ENCODE results near the gene OR6B2.
A peak's percentile ranks its signal among the peaks of the same experiment; 100 is the strongest.
"Not testable (repeated sequence)": the region's sequence is repeated elsewhere in the genome, so short reads cannot be mapped to it uniquely, and the experiment has no call there.

Gene OR6B2

DNA sequence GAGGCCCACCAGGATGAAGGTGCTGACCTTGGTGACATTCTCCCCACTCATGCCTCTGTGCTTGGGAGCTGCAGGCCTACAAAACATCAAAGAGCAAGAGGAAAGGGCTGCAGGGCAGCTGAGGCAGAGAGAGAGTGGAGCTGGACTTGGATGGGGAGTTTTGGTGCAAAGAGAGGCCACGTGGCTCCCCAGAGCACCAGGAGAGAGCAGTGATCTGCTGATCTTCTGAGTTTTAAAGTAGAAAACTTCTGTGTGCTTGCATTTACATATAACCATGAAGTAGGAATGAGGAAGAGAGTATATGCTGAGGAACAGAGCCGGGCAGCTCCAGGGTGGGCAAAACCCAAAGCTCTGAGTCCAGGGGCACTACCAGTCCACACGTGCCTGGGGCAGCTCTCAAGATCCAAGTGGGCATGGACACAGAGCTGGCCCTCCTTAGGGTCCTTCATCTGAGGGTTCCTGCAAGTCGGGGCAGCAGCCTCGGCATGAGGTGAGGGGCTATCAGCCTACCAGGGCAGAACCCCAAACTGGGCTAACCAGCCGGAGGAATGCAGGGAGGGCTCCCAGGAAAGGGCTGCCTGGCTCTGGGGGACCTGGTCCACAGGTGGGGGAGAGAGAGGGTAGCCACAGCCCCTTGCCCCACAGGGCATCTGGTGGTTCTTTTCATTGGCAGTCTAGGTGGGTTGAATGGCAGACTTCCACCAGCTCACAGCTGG is at the start of gene OR6B2:
Gene OR6B2, minus strand, starts transcription at position 51 of the 716 bp plus-strand sequence. Its CDS starts 0 bp downstream, at position 51.
- no peak for DNase-seq

GRCh38 chr2:240078631-240079030 is 48.4 kb upstream of the OR6B2 start:
- no peak for DNase-seq

- no peak for DNase-seq
These were observed 47.2 kb upstream of the OR6B2 start for GRCh38 chr2:240077442-240077841.

- no peak for DNase-seq
These were observed 44.3 kb upstream of the OR6B2 start for GRCh38 chr2:240074545-240074944.

GRCh38 chr2:240070907-240071306 is 40.7 kb upstream of the OR6B2 start:
- DNase-seq = no peak

DNA sequence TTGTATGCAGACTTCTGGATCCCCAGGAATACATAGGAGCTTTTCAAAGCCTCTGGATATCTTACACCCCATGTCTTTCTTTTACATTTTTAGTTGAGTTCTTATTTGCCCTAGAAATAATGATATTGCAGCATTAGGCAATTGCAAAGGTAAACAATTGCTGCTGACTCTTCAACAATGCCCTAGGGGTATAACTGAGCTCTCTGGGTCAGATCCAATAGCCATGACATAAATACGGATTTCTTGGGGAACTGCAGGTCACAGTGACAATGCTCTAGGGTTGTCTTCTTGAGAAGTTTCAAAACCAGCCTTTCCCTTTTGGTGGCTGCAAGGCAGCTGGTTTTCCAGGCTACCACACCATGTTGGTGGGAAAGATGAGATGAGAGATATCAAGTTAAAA is 39.6 kb upstream of the OR6B2 start:
- no peak for DNase-seq

DNA sequence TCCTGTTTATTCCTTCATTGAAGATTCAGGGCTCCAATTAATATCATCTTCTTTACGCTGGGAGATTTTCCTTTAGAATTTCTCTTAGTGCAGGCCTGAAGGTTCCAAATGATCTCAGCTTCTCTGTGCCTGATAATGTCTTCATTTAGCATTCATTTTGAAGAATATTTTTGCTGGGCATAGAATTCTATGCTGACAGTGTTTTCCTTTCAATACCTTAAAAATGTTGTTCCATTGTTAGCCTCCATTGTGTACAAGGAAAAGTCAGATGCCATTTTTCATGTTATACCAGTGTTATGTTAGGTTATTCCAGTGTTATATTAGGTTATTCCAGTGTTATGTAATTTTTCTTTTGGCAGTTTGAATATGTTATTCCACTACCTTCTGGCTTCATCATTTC is 38.0 kb upstream of the OR6B2 start:
- DNase-seq = no peak

DNA sequence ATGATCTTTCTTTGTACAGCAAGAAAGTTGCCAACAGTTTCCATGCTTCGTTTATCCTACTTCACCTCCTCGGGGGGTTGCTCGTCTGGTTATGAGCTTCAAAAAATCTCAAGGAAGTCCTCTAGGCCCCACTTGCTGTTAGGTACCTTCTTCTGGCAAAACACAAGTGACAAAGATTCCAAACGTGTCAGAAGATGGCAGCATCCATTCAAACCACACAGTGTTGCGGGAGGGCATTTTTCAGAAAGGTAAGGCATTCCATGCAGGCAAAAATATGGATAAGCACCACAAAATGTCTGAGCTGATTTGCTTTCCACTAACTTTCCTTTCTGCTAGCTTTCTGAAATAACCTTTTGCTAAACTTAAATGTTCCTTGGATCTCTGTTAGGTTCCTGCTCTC is 36.3 kb upstream of the OR6B2 start:
- DNase-seq = no peak

DNA sequence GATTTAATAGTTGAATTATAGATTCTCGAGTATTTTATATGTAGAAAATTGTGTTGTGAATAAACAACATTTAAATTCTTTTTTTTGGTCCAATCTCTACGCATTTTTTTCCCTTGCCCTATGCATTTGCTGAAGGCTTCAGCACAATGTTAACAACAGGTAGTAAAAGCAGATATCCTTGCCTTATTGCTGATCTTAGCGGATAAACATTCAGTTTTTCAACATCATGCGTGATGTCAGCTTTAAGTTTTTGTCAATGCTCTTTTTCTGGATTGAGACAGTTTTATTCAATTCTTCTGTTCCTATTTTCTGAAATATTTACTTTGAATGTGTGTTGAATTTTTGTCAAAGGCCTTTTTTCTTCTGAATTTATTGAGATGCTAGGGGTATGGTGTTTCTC is 34.7 kb upstream of the OR6B2 start:
- no peak for DNase-seq

GRCh38 chr2:240060977-240061591 is 30.9 kb upstream of the OR6B2 start:
- DNase-seq = peak; percentile 69

DNA sequence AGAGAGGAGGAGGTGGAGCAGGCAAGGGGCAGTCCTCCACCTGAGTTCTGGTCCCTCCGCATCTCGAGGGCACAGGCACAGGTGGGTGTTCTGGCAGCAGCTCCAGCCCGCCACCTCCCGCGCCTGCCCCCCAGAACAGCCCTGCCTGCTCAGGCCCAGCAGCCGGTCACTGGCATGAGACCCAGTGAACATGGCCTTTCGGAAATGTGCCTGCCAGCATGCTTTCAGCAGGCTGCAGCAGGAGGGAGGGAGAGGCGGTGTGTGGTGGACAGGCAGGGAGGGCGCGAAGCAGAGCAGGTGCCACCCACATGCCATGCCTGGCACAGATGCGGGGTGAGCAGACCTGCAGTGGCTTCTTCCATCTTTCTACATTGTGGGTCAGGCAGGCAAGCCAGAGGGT is 26.4 kb upstream of the OR6B2 start:
- DNase-seq = no peak

DNA sequence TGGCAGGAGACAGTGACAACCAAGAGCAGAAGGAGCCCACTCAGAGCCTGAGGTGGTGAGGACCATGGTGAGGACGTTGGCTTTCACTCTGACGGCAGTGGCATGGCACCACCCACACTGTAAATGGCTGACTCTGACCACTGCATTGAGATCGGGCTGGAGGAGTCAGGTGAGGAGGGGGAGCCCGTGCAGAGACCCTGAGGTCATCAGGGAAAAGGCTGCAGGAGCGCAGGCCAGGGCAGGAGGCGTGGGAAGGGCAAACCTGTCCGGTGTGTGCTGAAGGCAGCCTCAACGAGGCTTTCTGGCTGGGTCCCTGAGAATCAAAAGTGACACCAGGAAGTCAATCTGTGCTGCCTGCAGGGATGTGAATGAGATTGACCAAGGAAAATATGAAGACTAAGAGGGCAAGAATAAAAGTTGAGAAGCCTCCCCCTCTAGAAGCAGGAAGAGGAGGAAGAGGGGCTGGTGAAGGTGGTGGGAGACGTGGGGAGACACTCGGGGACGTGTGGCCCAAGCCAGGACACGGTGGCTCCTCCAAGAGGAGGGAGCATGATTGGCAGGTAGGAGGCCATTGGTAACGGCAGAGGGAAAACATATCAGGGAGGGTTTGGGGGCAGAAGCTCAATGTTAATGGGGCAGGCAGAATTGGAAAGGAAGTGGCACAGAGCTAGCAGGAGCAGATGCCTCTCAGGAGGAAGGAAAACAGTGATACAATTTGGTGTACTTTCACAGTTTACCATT is 25.1 kb upstream of the OR6B2 start:
- no peak for DNase-seq

- DNase-seq = no peak
These were observed 23.2 kb upstream of the OR6B2 start, which contains the start of gene OR6B3 for GRCh38 chr2:240053173-240054155. TSS of gene OR6B3 (minus strand) at chr2:240053521.

- DNase-seq = no peak
These were observed 22.3 kb upstream of the OR6B2 start for GRCh38 chr2:240052524-240052923.

DNA sequence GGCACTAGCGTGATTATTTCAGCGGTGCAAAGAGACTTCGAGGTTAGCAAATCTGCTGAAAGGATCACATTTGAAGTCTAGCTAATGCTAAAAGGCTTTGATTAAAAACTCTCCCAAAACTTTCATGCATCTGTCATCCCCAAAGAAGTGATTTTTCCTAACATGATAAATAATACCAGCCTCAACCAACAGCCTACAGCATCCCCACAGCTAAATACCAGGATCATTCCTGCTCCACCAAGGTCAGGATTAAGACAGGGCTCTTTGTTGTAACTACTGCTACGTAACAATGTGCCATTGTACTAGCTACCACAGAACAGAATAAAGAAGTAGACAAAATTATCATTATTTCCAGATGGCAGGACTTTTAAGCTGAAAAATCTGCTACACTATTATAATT is 21.5 kb upstream of the OR6B2 start:
- DNase-seq = no peak

DNA sequence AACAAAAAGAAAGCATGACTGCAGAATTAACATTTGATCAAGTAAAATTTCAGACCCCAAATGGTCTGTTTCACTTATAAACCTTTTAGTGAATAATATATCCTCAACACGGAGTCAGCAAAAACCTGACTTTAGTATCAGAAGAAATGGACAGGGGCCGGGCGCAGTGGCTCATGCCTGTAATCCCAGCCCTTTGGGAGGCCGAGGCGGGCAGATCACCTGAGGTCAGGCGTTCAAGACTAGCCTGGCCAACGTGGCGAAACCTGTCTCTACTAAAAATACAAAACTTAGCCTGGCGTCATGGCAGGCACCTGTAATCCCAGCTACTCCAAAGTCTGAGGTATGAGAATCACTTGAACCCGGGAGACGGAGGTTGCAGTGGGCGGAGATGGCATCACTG is 20.0 kb upstream of the OR6B2 start:
- no peak for DNase-seq

DNA sequence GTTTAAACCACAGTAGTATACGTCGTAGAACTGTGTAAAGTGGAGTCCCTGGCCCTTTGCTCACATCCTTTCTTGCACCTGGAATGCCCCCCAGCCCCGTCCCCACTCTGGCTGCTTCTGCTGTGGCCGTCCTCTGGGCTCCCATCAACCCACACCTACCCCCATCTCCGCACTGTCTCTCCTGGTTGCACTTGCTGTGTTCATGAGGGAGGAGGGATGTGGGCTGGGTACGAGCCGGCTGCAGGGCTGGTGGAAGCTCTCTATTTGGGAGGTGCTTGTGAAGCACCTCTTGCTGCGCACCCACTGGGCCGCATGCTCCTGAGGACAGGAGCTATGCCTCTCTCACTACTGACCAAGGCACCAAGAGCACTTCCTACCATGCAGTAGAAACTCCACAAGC is 18.0 kb upstream of the OR6B2 start:
- no peak for DNase-seq

GRCh38 chr2:240045098-240045497 is 14.9 kb upstream of the OR6B2 start:
- no peak for DNase-seq

DNA sequence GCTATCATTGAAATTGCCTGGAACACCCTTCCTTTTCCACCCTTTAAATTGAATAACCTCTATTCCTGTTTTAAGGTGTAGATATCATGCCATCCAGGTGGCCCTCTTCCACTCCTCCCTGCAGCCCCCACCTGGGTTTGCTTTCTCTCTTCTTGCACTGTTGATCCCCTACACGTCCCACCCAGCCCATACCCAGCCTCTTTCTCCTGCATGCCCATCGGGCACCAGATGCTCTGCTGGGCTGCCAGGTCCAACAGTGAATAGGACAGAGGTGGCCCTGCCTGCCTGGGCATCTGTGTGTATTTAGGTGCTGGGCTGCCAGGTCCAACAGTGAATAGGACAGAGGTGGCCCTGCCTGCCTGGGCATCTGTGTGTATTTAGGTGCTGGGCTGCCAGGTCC is 13.9 kb upstream of the OR6B2 start:
- DNase-seq = not testable (repeated sequence)

GRCh38 chr2:240043279-240043989 is 13.2 kb upstream of the OR6B2 start:
- no peak for DNase-seq

DNA sequence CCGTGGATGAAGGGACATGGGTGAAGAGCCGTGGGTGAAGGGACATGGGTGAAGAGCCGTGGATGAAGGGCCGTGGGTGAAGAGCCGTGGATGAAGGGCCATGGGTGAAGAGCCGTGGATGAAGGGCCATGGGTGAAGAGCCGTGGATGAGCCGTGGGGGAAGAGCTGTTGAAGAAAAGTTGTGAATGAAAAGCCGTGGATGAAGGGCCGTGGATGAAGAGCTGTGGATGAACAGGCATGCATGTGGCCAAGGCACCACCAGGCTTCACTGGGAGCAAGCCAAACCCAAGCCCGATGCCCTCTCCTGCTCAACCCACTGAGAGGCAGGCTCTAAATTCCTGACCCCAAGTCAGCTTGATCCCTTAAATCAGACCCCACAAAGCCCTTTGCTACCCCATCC is 12.5 kb upstream of the OR6B2 start:
- no peak for DNase-seq

DNA sequence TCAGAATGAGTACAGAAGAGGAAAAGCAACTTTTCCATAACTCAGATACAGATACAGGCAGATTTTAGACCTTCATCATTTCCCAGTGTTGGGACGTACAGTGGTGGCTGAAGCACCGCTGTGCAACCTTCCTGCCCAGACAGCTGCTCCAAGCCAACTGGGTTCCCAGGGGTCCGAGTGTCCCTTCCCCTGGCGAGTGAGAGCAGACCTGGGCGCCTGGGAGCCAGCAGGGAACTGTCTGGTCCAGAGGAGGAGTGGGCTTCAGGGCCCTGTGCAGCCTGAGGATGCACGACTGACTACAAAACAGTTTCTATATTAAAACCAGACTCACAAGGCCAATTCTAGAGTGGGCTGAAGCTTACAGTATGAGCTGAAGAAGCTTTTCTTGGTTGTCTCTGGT is 11.1 kb upstream of the OR6B2 start:
- DNase-seq = no peak
